ENCODE data around the gene LIN7B.

Gene LIN7B

DNA sequence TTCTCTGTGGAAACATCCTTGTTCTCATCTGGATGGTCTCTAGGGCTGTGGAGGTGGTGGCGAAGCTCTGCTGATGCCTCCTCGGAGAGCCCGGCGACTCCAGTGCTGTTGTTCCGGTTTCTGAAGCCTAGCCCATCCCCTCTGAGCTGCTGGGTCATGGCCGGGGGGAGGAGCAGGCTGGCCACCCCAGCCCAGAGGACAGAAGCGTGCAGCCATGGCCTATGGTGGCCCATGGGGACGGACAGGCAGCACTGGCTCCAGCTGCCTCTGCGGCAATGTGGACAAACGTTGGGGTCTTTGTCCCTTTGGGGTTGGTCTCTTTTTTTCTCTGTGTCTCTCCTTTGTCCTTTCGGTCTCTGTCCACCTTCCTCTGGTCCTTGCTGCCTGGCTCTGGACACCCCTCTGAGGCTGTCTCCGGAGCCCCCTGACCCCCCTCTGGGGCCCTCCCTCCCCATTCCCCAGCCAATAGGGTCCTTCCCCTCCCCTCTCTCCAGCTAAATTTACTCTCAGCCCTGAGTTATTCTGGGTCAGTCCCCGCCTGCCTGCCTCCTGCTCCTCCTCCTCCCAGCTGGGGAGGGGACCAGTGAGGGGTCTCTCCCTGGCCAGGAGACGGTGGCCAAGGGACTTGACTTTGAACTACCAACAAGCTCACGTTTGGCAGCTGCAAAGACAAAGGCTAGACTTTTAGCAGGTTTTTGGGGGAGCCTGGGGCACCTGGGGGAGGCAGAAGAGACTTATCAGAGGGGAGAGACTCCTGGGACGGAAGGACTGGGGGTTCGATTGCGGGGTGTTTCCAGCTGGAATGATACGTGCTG lies 41.0 kb downstream of the LIN7B start, which contains the start of gene HRC:
Gene HRC (minus strand): TSS at position 392 of the 815 bp plus-strand sequence. CDS start 159 bp downstream, at position 233.
- TF ChIP-seq, protein P1, sequence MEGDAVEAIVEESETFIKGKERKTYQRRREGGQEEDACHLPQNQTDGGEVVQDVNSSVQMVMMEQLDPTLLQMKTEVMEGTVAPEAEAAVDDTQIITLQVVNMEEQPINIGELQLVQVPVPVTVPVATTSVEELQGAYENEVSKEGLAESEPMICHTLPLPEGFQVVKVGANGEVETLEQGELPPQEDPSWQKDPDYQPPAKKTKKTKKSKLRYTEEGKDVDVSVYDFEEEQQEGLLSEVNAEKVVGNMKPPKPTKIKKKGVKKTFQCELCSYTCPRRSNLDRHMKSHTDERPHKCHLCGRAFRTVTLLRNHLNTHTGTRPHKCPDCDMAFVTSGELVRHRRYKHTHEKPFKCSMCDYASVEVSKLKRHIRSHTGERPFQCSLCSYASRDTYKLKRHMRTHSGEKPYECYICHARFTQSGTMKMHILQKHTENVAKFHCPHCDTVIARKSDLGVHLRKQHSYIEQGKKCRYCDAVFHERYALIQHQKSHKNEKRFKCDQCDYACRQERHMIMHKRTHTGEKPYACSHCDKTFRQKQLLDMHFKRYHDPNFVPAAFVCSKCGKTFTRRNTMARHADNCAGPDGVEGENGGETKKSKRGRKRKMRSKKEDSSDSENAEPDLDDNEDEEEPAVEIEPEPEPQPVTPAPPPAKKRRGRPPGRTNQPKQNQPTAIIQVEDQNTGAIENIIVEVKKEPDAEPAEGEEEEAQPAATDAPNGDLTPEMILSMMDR (IDR thresholded peaks at IDR 0.05; ENCODE audit: low read depth, low read length) = no peak
- H3K4me3 ChIP-seq (ENCODE audit: low read depth, low read length) = no peak within 1 kb of the TSS

DNA sequence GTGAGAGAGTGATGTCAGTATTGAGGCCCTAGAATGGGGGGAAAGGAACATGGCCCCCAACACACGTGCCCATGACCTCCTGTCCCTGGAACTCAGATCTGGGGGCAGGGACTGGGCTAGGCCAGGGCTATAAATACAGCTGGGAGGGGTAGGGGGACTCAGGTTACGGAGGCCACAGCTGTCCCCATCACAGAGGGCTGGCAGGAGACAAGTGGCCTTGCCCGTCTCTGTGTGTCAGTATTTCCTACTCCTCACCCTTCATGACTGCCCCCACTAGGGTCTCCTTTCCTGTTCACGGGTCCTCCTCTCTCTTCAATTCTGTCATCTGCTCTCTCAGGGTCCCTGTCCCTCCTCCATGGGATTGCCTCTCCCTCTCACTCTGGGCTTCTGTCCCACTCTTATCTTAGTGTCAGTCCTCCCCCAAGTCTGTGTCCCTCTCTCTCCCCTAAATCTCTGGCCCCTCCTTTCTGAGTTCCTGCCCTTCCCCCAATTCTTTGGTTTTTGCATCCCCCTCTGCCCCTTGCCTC lies 41.7 kb downstream of the LIN7B start:
- TF ChIP-seq, protein P1 (IDR thresholded peaks at IDR 0.05; ENCODE audit: low read depth, low read length) = no peak
- no peak overlapping the region for H3K4me3 ChIP-seq (ENCODE audit: low read depth, low read length)

DNA sequence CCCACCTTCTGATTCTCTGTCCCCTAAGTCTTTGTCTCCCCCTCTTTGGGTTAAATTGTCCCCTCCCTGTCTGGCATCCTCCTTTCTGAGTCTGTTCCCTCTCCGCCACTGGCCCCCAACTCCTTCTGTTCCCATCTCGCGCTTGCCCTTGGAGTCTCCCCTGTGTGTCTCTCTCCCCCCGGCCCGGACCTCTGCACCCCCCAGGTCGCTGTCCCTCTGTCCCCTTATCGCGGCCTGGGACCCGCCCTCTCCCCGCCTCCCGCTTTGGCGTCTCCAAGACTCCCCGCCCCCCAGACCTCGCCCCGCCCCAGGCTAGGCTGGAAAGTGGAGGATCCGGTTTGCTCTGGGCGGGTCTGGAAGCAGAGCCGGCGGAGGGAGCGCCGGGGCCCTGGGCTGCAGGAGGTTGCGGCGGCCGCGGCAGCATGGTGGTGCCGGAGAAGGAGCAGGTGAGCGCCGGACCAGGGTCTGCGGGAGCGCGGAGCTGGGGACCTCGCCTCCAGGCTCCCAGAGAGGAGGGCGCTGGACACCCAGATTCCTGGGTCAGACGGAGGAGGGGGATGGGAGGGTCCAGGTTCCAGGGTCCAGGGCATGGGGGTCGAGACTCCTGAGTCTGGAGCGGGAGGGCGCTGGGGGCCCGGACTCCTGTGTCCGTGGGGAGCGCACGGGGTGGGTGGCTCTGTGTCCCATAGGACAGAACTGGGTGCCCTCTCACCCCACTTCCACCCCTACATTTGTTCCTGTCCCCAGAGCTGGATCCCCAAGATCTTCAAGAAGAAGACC lies 43.5 kb downstream of the LIN7B start, which contains the start of gene TRPM4:
Gene TRPM4 (plus strand): TSS at position 348 of the 780 bp plus-strand sequence. CDS start 75 bp downstream, at position 423.
- H3K4me3 ChIP-seq (ENCODE audit: low read depth, low read length) = peak within 1 kb of the TSS; percentile 94
- TF ChIP-seq, protein P1 (IDR thresholded peaks at IDR 0.05; ENCODE audit: low read depth, low read length) = no peak

DNA sequence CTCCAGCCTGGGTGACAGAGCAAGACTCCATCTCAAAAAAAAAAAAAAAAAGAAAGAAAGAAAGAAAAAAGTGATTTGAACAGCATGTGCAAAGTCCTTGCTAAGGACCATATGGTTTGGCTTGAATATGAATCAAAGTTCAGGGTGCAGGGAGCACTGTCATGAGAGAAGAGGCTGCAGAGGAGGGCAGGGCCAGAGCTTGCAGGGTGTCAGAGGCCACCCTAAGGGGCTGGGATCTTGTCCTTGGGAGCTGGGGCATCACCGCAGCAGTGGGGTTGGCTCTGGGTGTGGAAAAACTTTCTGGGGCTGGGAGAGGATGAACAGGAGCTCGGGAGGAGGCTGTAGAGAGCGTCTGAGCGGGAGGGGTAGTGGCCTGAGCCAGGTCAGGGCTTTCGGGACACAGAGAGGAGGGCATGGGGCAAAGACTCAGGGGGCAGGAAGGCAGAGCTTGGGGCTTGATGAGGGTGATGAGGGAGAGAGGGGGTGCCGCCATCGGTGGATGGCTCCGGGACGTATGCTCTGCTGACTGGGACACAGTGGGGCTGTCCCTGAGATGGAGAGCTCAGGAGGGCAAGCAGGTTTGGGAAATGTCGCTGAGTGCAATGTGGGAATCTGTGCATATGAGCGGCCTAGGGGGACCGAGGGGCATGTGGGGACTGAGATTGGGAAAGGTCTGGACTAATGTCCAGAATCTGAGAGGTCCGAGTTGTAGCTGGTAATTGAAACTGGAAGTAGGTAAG lies 46.5 kb downstream of the LIN7B start:
- TF ChIP-seq, protein P1 (IDR thresholded peaks at IDR 0.05; ENCODE audit: low read depth, low read length) = no peak

DNA sequence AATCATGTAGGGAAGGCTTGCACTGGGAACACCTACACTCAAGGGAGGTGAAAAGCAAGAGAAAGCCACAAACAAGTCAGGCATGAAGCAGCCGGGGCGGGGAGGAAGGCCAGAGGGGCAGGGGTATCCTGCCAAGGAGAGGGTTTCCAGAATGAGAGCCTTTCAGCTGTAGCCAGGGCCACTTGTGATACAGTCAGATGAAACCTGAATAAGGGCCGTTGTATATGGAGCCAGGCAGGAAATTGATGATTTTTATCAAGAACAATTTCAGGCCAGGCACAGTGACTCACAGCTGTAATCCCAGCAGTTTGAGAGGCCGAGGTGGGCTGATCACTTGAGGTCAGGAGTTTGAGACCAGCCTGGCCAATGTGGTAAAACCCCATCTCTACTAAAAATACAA lies 47.8 kb downstream of the LIN7B start:
- TF ChIP-seq, protein P1 (IDR thresholded peaks at IDR 0.05; ENCODE audit: low read depth, low read length) = no peak

More for the DNA sequence above, 46.5 kb downstream of the LIN7B start:
- H3K4me3 ChIP-seq (ENCODE audit: low read depth, low read length) = no peak overlapping the region

DNA sequence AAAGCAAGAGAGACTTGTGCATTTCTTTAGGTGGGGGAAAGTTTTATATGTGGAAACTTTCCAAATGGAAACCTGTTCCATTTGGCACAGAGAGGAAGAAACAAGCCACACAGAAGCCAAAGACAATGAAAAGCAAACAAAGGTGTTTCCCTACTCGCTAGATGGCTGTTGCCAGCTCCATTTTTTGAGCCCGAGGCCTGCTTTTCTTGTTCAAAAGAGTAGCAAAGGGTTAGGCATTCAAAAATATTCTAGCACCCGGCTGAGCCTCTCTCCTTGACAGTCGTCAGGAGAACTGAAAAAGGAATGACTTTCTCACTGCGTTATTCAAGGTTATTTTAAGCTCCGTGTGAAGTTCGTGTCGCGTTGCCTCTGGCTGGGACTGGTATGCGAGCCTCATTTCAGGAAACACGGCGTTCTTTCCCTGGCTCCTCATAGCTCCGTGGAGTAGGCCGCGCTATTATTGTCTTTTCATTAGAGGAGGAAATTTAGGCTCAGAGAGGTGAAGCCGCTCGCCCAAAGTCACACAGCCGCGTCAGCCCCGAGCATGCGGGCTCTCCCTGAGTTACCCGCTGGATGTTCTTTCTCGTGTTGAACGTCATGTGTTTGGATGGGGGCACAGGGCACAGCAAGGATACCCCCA lies 51.1 kb downstream of the LIN7B start:
- no peak overlapping the region for H3K4me3 ChIP-seq (ENCODE audit: low read depth, low read length)
- TF ChIP-seq, protein P1 (IDR thresholded peaks at IDR 0.05; ENCODE audit: low read depth, low read length) = no peak

More for the DNA sequence above, 47.8 kb downstream of the LIN7B start:
- no peak overlapping the region for H3K4me3 ChIP-seq (ENCODE audit: low read depth, low read length)

All from WI38 (cell line).